NOMO-1 (cell line): ENCODE results near the gene ERVH48-1.
"Not testable (repeated sequence)": the region's sequence is repeated elsewhere in the genome, so short reads cannot be mapped to it uniquely, and the experiment has no call there.

Experiments
- DNase-seq, 2 experiments: peaks; one replicate each; lab custom pipeline; 2025; ENCODE audit not compliant: unreplicated experiment in 2 of 2; lab: John Stamatoyannopoulos, UW

ERVH48-1 gene

DNA sequence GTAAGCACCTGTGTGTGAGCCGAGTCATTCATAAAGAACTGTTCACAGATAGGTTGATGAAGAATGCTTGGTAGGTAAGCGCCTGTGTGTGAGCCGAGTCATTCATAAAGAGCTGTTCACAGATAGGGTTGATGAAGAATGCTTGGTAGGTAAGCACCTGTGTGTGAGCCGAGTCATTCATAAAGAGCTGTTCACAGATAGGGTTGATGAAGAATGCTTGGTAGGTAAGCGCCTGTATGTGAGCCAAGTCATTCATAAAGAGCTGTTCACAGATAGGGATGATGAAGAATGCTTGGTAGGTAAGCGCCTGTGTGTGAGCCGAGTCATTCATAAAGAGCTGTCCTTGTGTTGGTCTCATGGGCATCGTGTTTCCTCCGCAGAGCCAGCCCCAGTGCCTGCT lies 16.9 kb downstream of the ERVH48-1 start:
- DNase-seq: not testable (repeated sequence)

DNA sequence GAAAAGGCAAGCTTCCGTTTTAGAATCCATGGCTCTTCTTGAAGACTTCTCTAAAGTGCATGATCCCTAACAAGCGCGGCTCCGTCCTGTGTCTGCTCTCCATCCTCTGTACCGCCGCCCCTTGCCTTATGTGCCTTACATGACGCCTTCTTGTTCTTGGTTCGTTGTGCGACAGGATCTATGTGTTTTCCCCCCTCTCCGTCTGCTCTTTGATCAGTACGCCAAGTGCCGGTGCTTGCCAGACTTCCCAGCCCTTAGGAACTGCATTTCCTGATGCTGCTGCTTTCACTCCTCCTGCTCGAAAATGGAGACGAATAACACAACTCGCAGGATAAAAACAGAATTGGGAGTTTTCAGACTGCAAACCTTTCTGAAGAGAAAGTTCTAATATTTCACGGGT lies 19.2 kb downstream of the ERVH48-1 start:
- DNase-seq: no peak

- no peak for DNase-seq
Measured at GRCh38 chr21:42905195-42905594, 20.2 kb downstream of the ERVH48-1 start.

DNA sequence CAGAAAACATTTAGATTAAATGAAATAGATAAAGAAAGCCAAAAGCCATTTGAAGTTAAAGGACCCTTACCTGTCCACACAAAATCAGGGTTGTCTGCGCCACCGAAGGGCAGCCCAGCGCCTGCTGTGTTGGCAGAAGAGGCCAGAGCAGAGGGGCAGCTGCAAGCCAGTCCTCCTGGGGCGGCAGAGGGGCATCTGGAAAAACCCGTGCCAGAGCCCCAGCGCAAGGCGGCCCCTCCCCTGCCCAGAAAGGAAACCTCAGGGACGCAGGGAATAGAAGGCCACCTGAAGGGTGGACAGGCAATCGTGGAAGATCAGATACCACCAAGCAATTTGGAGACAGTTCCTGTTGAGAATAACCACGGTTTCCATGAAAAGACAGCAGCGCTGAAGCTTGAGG lies 21.6 kb downstream of the ERVH48-1 start:
- no peak for DNase-seq

- DNase-seq: no peak
Measured at GRCh38 chr21:42900446-42900845, 25.0 kb downstream of the ERVH48-1 start.

GRCh38 chr21:42892931-42893755 lies 32.3 kb downstream of the ERVH48-1 start, which contains the start of gene NDUFV3:
Gene NDUFV3, plus strand, starts transcription at chr21:42893309. Its CDS starts 25 bp downstream, at chr21:42893334.
- peak; percentile 98 to 99 for DNase-seq

- peak in 1 of 2 experiments; percentile 68 for DNase-seq
Measured at GRCh38 chr21:42892582-42892930, 32.9 kb downstream of the ERVH48-1 start.

- no peak for DNase-seq
Measured at GRCh38 chr21:42887326-42887725, 38.1 kb downstream of the ERVH48-1 start.

DNA sequence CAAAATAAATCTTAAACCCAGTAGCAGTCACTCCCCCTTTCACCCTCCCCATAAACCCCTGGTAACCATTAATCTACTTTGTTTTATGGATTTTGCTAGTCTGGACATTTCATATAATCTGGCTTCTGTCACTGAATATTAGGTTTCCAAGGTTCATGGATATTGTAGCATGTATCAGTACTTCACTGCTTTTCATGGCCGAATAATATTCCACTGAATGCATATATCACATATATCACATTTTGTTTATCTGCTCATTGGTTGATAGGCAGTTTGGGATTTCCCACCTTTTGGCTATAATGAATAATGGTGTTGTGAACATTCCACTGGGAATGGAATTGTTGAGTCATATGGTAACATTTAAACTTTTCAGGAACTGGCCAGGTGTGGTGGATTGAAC lies 41.5 kb downstream of the ERVH48-1 start:
- no peak for DNase-seq

- DNase-seq: no peak
Measured at GRCh38 chr21:42880352-42880751, 45.1 kb downstream of the ERVH48-1 start.

DNA sequence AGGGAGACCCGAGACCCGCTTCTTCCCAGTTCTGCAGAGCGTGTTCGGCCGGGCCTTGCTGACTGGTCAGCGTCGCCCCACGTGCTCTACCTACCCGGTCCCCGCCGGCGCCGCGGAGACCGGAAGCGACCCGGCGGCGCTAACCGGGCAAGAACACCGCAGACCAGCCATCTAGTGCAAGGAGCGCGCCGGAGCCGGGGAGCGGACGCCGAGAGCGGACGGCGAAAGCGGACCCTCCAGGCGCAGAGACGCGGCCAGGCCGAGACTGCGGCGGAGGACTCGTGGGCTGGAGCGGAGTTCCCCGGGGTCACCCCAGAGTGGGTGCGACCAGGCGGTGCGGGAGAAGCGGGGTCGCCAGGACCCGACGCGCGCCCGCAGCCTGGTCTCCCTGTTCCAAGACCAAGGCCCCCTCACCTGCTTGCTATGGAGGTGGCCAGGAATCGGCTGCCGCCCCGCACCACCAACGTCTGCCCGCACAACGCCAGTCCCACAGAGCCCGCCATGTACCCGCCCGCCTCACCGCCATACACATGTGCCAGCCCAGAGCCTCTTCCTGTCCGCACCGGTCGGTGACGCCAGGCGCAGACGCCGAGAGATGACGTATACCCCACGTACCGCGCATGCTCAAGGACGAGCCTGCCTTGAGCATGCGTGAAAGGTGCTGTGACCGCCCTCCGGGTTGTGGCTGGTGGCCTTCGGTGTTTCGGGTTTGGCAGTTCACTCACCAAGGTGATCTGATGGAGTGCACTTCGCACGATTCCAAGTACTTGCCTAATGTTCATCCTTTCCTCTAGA lies 46.2 kb downstream of the ERVH48-1 start, which contains the start of gene WDR4:
Gene WDR4 (minus strand): TSS at position 547 of the 795 bp plus-strand sequence. CDS start 44 bp downstream, at position 503.
- peak; percentile 92 to 94 for DNase-seq

GRCh38 chr21:42878678-42878992 lies 46.8 kb downstream of the ERVH48-1 start:
- no peak for DNase-seq

- not testable (repeated sequence) for DNase-seq
Measured at GRCh38 chr21:42875811-42876210, 49.6 kb downstream of the ERVH48-1 start.

GRCh38 chr21:42873096-42873495 lies 52.3 kb downstream of the ERVH48-1 start:
- no peak for DNase-seq

DNA sequence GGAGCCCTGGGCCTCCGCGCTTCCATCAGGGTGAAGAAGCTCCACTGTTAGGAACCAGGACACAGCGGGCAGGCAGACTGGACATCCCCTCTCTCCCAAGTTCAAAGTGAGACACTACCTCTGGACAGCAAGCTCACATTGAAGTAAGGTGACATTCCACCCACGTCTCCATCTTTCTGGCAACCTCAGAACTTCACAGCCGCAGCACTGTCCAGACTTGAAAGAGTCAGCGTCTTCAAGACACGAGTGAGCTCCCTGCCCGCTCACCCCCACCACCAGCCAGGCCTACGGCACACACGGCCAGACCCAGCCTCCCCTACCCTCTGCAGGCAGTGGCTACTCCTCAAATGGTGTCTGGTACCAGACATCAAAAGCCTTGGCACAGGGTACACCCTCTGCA lies 57.2 kb downstream of the ERVH48-1 start:
- DNase-seq: no peak
